Ascending aorta (tissue), 2 donors: Measurements from ENCODE around the gene BMPR1B. TPM values are rescaled to one million over a fixed set of nuclear protein-coding genes. Genes with fewer than 3 reads are reported as not detected.

Source experiments
- DNase-seq, 2 donors: peaks; one replicate each; pipeline ENCODE4 v3.0.0-alpha.2; 2019; ENCODE audit warnings: low spot score in 2 of 2
- H3K27ac ChIP-seq, 2 donors: fragments of 200-600 bp; sonication (generic); one replicate each; pipeline ENCODE4 v1.5.1; 2016 to 2017; ENCODE audit warnings: mild to moderate bottlenecking in 1 of 2
- H3K27me3 ChIP-seq: fragments of 200-600 bp; sonication (generic); one replicate; pipeline ENCODE4 v1.5.1; 2017
- H3K36me3 ChIP-seq, 2 donors: fragments of 200-600 bp; sonication (generic); one replicate each; pipeline ENCODE4 v1.5.1; 2016
- H3K4me1 ChIP-seq, 2 donors: fragments of 200-600 bp; sonication (generic); one replicate each; pipeline ENCODE4 v1.5.1; 2016 to 2017; ENCODE audit warnings: mild to moderate bottlenecking in 1 of 2
- H3K4me3 ChIP-seq, 2 donors: fragments of 200-600 bp; sonication (generic); one replicate each; pipeline ENCODE4 v1.5.1; 2016 to 2017; ENCODE audit warnings: mild to moderate bottlenecking in 1 of 2
- H3K9me3 ChIP-seq, 2 donors: fragments of 200-600 bp; sonication (generic); one replicate each; pipeline ENCODE4 v1.5.1; 2016
- CTCF ChIP-seq, 3 experiments: fragments of 200-600 bp in 2 of 3; fragments of 450-650 bp in 1 of 3; sonication (generic) in 2 of 3; IDR thresholded peaks; one replicate each; pipeline ENCODE4 v1.5.1; 2016 to 2019; ENCODE audit warnings: antibody characterized with exemption in 3 of 3, mild to moderate bottlenecking in 1 of 3, moderate library complexity in 1 of 3
- intact Hi-C: fragments of 100-400 bp; cut with DNase I; formaldehyde crosslinking; loops from one replicate; pipeline ENCODE4 v1.15.1; 2023
- total RNA-seq: library from RNA; depleted of rRNA; stranded (reverse); fragments of >200 nt; gene quantifications from one replicate; pipeline ENCODE4 v1.1.0, GENCODE V29; 2016

BMPR1B gene
- total RNA-seq, 1 donor from 2014 or later, result 3.8 TPM

DNA sequence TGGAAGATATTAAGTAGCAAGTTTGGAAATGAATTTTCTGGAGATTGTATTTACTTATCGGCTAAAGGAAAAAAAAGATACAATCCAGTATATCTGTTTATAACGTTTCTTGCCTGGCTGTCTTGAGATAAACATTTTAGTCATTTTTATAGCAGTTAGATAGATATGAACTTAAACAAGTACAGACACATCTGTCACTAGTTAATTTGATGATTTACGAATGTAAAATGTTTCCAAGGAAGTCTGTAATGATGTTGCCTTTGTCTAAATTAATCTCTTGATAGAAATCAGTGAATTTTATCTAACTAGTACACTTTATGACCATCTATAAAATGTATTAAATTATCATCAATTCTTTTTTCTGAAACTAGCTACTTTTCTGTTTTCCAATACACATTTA lies 5.7 kb downstream of the BMPR1B start:
- intact Hi-C loops, result no loop called here
- no peak for TF ChIP-seq CTCF (IDR thresholded peaks at IDR 0.05)
- no peak for DNase-seq
- H3K9me3 ChIP-seq, result no peaks in the 10 kb centered on the region
- H3K27ac ChIP-seq, result no peak overlapping the region
- no peaks in the 10 kb centered on the region for H3K27me3 ChIP-seq
- H3K36me3 ChIP-seq, result no peaks in the 10 kb centered on the region
- H3K4me1 ChIP-seq, result no peaks in the 10 kb centered on the region
- H3K4me3 ChIP-seq, result no peak overlapping the region

GRCh38 chr4:94764069-94764468 lies 6.3 kb downstream of the BMPR1B start:
- Histone ChIP-seq H3K4me3 (no peak overlapping the region), H3K36me3 (no peaks in the 10 kb centered on the region), H3K27me3 (no peaks in the 10 kb centered on the region), H3K27ac (no peak overlapping the region), H3K4me1 (no peaks in the 10 kb centered on the region), H3K9me3 (no peaks in the 10 kb centered on the region)
- DNase-seq, result no peak
- intact Hi-C loops, result no loop called here
- TF ChIP-seq CTCF (IDR thresholded peaks at IDR 0.05), result no peak

- Histone ChIP-seq H3K27me3 (no peaks in the 10 kb centered on the region), H3K4me1 (no peaks in the 10 kb centered on the region), H3K36me3 (no peaks in the 10 kb centered on the region), H3K27ac (no peak overlapping the region), H3K4me3 (no peak overlapping the region), H3K9me3 (no peaks in the 10 kb centered on the region)
- TF ChIP-seq CTCF (IDR thresholded peaks at IDR 0.05), result no peak
- DNase-seq, result no peak
- intact Hi-C loops, result no loop called here
Measured at GRCh38 chr4:94765174-94765573, 7.4 kb downstream of the BMPR1B start.

- DNase-seq, result no peak
- Histone ChIP-seq H3K4me1 (no peaks in the 10 kb centered on the region), H3K9me3 (no peaks in the 10 kb centered on the region), H3K27ac (no peak overlapping the region), H3K36me3 (no peaks in the 10 kb centered on the region), H3K4me3 (no peak overlapping the region), H3K27me3 (no peaks in the 10 kb centered on the region)
- intact Hi-C loops, result no loop called here
- TF ChIP-seq CTCF (IDR thresholded peaks at IDR 0.05), result no peak
Measured at GRCh38 chr4:94765648-94766047, 7.9 kb downstream of the BMPR1B start.

DNA sequence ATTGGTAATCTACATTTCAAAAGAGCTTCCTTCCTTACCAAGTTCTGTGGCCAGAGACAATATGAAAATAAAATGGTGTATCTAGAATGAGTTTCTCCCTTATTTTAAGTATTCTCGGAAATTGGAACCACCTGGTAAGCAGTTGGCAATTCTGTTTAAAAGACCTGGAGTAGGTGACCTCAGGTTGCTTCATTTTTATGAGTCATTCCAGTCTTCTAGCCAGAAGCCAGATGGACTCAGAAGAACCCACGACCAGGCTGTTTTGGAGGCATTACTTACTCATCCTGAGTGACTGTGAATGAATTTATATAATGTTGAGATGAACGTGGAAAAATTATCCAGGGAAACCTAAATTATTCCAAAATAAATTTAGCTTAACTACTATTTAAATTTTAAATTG lies 9.1 kb downstream of the BMPR1B start:
- Histone ChIP-seq H3K36me3 (no peaks in the 10 kb centered on the region), H3K27me3 (no peaks in the 10 kb centered on the region), H3K27ac (no peak overlapping the region), H3K4me1 (no peaks in the 10 kb centered on the region), H3K4me3 (no peak overlapping the region), H3K9me3 (no peaks in the 10 kb centered on the region)
- TF ChIP-seq CTCF (IDR thresholded peaks at IDR 0.05), result no peak
- DNase-seq, result no peak
- intact Hi-C loops, result no loop called here

DNA sequence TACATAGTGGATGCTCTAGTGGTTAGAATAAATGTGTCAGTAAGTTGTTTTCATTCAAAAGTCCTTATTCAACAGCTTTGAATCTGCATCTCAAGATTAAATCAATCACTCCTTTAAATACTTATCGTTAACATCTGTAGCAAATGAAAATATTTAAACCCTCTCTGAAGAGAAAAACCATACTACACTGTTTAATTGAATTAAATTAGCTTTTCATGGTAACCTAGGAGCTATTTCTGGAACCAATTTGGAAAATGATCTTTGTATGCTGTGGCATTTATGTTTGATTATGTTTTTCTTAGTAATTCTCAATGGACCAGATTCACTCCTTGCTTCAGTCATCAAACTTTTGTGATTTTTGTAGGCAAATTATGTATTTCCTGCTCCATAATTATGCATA lies 9.7 kb downstream of the BMPR1B start:
- H3K4me1 ChIP-seq, result no peaks in the 10 kb centered on the region
- no peak for TF ChIP-seq CTCF (IDR thresholded peaks at IDR 0.05)
- no peak for DNase-seq
- no peak overlapping the region for H3K27ac ChIP-seq
- H3K27me3 ChIP-seq, result no peaks in the 10 kb centered on the region
- no peaks in the 10 kb centered on the region for H3K9me3 ChIP-seq
- H3K4me3 ChIP-seq, result no peak overlapping the region
- no peaks in the 10 kb centered on the region for H3K36me3 ChIP-seq
- intact Hi-C loops, result no loop called here
